Measurements from ENCODE around the gene YJU2.

YJU2 gene

GRCh38 chr19:4305257-4305612 lies 58.4 kb downstream of the YJU2 start:
- TF ChIP-seq CTCF (IDR thresholded peaks at IDR 0.05; ENCODE audit: extremely low read depth, insufficient read depth, missing control alignments): no peak
- DNase-seq (ENCODE audit: low spot score): no peak
- in situ Hi-C loops (cut with MboI; ENCODE audit: low pct_unique_long_range_greater_than_20kb, low sequenced_read_pairs, unreplicated experiment): no loop called here

GRCh38 chr19:4305659-4306058 lies 58.8 kb downstream of the YJU2 start:
- no peak for DNase-seq (ENCODE audit: low spot score)
- in situ Hi-C loops (cut with MboI; ENCODE audit: low pct_unique_long_range_greater_than_20kb, low sequenced_read_pairs, unreplicated experiment): no loop called here
- TF ChIP-seq CTCF (IDR thresholded peaks at IDR 0.05; ENCODE audit: extremely low read depth, insufficient read depth, missing control alignments): no peak

GRCh38 chr19:4310247-4311121 lies 63.6 kb downstream of the YJU2 start:
- in situ Hi-C loops (cut with MboI; ENCODE audit: low pct_unique_long_range_greater_than_20kb, low sequenced_read_pairs, unreplicated experiment): no loop called here
- no peak for TF ChIP-seq CTCF (IDR thresholded peaks at IDR 0.05; ENCODE audit: extremely low read depth, insufficient read depth, missing control alignments)
- no peak for DNase-seq (ENCODE audit: low spot score)

GRCh38 chr19:4313847-4314490 lies 67.1 kb downstream of the YJU2 start:
- in situ Hi-C loops (cut with MboI; ENCODE audit: low pct_unique_long_range_greater_than_20kb, low sequenced_read_pairs, unreplicated experiment): no loop called here

GRCh38 chr19:4316956-4317355 lies 70.1 kb downstream of the YJU2 start:
- in situ Hi-C loops (cut with MboI; ENCODE audit: low pct_unique_long_range_greater_than_20kb, low sequenced_read_pairs, unreplicated experiment): no loop called here
- DNase-seq (ENCODE audit: low spot score): no peak
- TF ChIP-seq CTCF (IDR thresholded peaks at IDR 0.05; ENCODE audit: extremely low read depth, insufficient read depth, missing control alignments): no peak

More at GRCh38 chr19:4313847-4314490, 67.1 kb downstream of the YJU2 start:
- no peak for DNase-seq (ENCODE audit: low spot score)
- no peak for TF ChIP-seq CTCF (IDR thresholded peaks at IDR 0.05; ENCODE audit: extremely low read depth, insufficient read depth, missing control alignments)

GRCh38 chr19:4318460-4318859 lies 71.6 kb downstream of the YJU2 start:
- no peak for TF ChIP-seq CTCF (IDR thresholded peaks at IDR 0.05; ENCODE audit: extremely low read depth, insufficient read depth, missing control alignments)
- in situ Hi-C loops (cut with MboI; ENCODE audit: low pct_unique_long_range_greater_than_20kb, low sequenced_read_pairs, unreplicated experiment): no loop called here
- no peak for DNase-seq (ENCODE audit: low spot score)
